GM12878 (cell line): Measurements from ENCODE around the gene TROAP. TPM values are rescaled to one million over a fixed set of nuclear protein-coding genes. Genes with fewer than 3 reads are reported as not detected.

ENCODE experiments used
- PAX8 ChIP-seq: fragments of 450-650 bp; IDR thresholded peaks from 2 replicates; pipeline ENCODE4 v1.6.1; 2017; ENCODE audit warnings: mild to moderate bottlenecking, moderate library complexity
- SREBF2 ChIP-seq: IDR thresholded peaks from 2 replicates; pipeline ENCODE4 v1.6.1; 2012; ENCODE audit warnings: mild to moderate bottlenecking, low read length
- ZBTB11 ChIP-seq: fragments of 450-650 bp; formaldehyde crosslinking; IDR thresholded peaks from 2 replicates; pipeline ENCODE4 v1.5.0; 2022; ENCODE audit warnings: mild to moderate bottlenecking, missing genetic modification characterization
- ZNF592 ChIP-seq: fragments of 450-650 bp; IDR thresholded peaks from 2 replicates; pipeline ENCODE4 v1.6.1; 2017; ENCODE audit warnings: mild to moderate bottlenecking, moderate library complexity
- polyA plus RNA-seq, 11 experiments: library from polyadenylated mRNA; depleted of rRNA in 4 of 11; unstranded in 6 of 11; stranded (reverse) in 5 of 11; fragments of >200 nt; fragmentation: Nextera tagmentation in 4 of 11; fragmentation: Illumina TruSeq in 1 of 11; extraction: Ambion mirVana in 4 of 11; extraction: Trizol in 1 of 11; gene quantifications; 1 replicate in 1 of 11; 2 replicates in 10 of 11; pipeline versions ENCODE4 v1.2.1 to v1.2.3, GENCODE V29; 2011 to 2016; ENCODE audit warnings: inconsistent platforms in 2 of 11, missing spikeins in 2 of 11, low read depth in 1 of 11
- total RNA-seq, 4 experiments: library from RNA; depleted of rRNA in 3 of 4; stranded (reverse); fragments of >200 nt in 3 of 4; fragmentation: Illumina TruSeq in 1 of 4; extraction: Trizol in 1 of 4; gene quantifications; 2 replicates each; pipeline versions ENCODE4 v1.2.1 to v1.2.3, GENCODE V29; 2013 to 2021

The TROAP gene
- total and polyA plus RNA-seq, 10 of the 15 experiments (the other 5 are each of a cell fraction or from before 2014, with no cell fraction given) = 26.8 to 93.7 (median 52.6) TPM

GRCh38 chr12:49323524-49324097 lies 556 bp downstream of the TROAP start (continued):
- TF ChIP-seq ZNF592 (no peak), ZBTB11 (no peak), SREBF2 (no peak), PAX8 (no peak)
- TF ChIP-seq, all 136 proteins: peak for 0
